GM18858 (cell line): ENCODE results near the gene MAPK8IP1.

ENCODE experiments used
- ATAC-seq: cut with Tn5 transposase; IDR thresholded peaks from one replicate; pipeline ENCODE4 v1.9.1; 2021; ENCODE audit not compliant: unreplicated experiment

The MAPK8IP1 gene

DNA sequence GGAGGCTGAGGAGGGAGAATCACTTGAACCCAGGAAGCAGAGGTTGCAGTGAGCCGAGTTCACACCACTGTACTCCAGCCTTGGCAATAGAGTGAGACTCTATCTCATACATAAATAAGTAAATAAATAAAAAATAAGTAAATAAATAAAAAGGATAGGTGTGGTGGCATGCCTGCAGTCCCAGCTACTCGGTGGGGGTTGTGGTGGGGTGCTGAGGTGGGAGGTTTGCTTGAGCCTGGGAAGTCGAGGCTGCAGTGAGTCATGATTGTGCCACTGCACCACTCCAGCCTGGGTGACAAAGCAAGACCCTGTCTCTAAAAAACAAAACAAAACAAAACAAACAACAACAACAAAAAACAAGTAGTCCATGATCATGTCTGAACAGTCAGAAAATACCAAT, 40.1 kb downstream of the MAPK8IP1 start:
- ATAC-seq = no peak

DNA sequence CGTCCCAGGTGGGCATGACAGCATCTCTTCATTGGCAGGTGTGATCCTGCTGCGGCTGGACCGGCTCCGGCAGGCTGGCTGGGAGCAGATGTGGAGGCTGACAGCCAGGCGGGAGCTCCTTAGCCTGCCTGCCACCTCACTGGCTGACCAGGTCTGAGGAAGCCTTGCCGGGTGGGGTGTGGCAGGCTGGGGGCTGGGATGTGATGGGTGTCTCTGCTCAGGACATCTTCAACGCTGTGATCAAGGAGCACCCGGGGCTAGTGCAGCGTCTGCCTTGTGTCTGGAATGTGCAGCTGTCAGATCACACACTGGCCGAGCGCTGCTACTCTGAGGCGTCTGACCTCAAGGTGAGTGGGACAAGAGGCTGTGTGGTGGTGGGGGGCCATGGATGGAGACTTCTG, 40.5 kb downstream of the MAPK8IP1 start:
- ATAC-seq = no peak

DNA sequence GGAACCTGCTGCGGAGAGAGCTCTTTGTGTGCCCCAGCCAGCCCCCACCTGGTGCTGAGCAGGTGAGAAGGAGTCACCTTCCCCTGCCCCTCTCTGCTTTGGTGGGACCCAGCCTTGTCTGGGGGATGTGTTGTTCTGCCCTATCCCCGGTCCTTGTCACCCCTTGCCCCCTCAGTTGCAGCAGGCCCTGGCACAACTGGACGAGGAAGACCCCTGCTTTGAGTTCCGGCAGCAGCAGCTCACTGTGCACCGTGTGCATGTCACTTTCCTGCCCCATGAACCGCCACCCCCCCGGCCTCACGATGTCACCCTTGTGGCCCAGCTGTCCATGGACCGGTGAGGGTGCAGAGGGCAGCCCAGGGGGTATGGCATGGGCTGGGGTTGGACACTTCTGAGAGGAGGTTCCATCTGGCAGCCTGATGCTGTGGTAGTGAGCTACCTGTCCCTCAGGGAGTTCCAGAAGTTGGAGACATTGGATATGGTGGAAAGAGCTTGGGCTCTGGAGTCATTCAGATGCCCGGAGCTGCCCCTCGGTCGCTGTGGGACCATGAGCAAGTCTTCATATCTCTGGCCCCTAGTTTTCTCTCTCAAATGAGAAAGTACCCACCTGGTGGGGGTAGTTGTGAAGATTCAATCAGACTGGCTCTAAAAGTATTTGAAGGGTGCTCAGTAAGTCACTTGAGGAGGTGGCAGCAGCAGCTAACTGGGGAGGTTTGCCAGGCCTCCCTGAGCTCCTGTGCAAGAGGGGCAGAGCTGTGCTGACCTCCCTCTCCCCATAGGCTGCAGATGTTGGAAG, 41.3 kb downstream of the MAPK8IP1 start:
- no peak for ATAC-seq

DNA sequence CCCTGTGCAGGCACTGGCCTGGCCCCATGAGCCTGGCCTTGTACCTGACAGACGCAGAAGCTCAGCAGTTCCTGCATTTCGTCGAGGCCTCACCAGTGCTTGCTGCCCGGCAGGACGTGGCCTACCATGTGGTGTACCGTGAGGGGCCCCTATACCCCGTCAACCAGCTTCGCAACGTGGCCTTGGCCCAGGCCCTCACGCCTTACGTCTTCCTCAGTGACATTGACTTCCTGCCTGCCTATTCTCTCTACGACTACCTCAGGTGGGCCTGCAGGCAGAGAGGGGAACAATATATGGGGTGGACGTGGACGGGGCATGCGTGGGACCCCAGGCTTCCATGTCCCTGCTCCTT, 41.9 kb downstream of the MAPK8IP1 start:
- no peak for ATAC-seq

DNA sequence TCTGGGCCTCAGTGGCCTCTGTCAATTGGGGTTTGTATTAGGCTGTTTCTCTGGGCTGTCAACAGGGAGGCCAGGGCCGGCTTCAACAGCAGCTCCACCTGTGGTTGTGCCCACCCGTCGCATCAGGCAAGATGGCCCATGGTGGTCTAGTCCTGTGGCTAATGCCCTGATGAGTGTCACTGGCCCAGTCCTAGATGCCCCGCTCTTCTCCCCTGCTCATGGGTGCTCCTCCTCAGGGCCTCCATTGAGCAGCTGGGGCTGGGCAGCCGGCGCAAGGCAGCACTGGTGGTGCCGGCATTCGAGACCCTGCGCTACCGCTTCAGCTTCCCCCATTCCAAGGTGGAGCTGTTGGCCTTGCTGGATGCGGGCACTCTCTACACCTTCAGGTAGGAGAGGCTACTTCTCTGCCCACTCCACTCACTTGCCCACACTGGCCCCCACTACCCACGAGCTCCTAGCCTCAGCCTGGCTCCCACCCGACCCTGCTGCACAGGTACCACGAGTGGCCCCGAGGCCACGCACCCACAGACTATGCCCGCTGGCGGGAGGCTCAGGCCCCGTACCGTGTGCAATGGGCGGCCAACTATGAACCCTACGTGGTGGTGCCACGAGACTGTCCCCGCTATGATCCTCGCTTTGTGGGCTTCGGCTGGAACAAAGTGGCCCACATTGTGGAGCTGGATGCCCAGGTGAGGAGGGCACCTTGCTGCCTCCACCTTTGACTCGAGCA, 42.4 kb downstream of the MAPK8IP1 start:
- ATAC-seq = no peak

DNA sequence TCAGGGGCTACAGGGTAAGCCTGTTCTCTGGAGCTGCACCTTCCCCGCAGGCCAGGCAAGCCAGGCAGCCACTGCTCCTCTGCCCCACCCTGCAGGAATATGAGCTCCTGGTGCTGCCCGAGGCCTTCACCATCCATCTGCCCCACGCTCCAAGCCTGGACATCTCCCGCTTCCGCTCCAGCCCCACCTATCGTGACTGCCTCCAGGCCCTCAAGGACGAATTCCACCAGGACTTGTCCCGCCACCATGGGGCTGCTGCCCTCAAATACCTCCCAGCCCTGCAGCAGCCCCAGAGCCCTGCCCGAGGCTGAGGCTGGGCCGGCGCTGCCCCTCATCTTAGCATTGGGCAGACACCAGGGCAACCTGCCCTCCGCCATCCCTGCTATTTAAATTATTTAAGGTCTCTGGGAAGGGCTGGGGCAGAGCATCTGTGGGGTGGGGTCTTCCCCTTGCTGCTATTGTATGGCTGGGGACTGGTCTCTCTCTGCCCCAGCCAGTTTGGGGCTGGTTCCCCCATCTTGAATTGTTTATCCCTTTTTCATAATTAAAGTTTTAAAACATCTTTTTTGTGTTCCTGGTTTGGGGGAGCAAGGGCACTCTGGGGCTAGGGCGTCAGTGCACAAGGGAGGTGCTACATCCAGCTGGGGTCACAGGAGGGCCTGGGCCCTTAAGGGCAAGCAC, 43.2 kb downstream of the MAPK8IP1 start:
- no peak for ATAC-seq

DNA sequence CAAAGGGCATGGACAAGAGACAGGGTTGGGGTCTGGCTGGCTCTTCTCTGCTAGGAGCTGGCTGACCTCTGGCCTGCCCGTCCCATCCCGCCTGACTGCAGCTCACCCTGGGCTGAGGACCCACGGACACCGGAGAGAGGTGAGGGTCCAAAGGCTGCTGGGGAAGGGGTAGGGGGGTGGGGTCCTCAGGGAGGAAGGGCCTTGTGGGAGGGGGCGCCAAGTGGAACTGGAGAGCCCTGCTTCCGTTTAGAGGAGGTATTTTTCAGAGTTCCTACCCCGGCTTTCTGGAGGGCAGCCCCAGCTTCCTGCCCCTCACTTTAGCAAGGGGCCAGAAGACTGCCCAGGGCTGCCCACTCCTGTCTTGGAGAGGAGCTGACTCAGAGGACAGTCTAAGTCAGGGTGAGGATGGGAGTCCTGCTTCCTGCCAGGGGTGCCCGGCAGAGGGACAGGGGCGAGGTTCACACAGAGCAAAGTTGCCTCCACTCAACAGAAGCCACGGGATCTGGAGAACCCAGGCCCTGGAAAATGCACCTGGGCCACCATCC, 44.1 kb downstream of the MAPK8IP1 start:
- ATAC-seq = peak; percentile 12

DNA sequence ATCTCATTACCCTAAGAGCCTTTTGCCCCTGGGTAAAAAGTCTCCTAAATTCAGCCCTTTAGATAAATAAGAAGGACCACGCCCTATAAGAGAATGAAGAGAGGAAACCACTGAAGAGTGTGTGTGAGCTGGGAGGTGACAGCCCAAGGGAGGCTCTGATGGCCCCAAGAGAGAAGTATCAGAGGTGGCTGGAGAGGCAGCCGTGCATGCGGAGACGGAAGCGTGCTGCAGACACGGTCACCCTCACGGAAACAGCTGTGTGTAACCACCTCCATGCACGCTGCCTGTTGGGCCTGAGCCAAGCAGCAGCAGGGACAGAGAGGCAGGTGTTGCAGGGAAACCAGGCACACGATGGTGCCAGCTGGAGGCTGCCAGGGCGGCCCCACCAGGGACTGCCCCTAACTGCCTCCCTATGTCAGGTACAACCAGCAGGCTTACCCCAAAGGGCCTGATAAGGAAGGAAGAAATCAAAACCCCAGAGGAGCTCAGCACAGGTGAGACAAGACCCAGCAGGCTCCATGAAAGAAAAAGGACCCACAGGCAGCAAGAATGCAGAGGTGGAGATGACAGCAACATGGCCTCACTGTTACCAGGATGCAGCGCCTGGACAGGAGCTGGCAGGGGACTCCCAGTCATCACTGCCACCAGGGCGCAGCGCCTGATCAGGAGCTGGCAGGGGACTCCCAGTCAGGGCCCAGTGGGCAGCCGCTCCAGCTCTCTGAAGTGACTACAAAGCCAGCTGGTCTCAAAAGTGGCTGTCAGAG, 44.8 kb downstream of the MAPK8IP1 start:
- peak; percentile 90 for ATAC-seq

DNA sequence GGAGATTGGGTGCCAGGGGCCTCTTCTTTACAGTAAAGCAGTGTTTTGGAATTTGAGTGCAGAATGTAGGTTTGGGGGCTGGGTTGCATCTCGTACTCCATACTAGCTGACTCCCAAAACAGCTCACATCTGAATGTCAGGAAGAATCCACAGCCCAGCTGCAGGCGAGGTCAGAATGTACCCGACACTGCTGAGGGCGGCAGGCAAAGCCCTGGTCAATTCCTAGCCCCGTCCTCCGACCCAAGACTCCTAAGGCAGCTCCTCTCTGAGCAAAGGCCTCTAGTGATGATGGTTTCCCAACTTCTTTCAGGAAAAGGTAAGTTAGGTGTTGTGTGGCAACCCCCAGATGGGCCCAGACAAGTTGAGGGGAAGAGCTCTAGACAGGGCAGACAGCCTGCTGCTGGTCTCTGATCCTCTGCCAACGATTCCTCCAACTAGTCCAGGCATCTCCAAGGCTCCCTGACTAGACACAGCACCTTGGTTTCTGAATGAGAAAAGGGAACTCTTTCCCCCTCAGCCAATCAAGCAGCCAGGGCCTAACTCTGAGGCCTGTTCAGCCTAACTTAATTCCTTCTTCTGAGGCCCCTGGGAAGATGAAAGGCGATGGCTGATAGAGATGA, 45.6 kb downstream of the MAPK8IP1 start:
- ATAC-seq = no peak

DNA sequence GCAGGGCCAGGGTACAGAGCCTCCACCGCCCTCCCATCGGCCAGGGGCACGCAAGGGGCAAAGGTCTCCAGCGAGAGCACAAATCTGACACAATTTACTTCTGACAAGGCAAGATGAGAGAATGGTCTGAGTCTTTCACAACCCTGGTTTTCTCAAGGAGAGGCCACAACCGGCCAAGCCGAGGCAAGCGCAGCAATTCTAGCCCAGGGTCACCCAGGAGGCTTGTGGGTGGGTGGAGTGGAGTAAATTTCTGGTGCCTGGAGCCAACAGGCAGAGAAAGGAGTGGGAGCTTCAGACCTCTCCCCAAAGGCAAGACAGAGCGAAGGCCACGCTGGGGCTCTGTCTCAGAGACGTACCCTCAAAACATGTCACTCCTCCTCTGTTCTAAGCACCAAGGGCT, 46.3 kb downstream of the MAPK8IP1 start:
- no peak for ATAC-seq

DNA sequence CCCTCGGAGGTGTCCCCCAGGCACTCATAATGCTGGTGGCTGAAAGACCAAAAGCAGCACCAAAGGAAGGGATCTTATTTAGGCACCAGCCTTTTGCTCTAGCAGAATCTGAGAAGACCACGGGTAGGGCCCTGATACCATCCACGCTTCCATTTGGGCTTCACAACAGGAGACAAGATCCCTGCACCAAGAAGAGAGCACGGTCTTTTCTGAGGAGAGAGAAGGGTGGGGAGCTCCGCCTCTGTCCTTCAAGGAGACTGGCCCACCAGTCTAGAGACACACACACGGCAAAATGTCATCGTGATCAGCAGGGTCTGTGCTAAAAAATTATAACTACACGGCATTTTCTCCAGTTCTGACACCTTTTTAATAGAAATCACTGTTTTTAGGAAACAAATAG, 46.8 kb downstream of the MAPK8IP1 start:
- no peak for ATAC-seq

DNA sequence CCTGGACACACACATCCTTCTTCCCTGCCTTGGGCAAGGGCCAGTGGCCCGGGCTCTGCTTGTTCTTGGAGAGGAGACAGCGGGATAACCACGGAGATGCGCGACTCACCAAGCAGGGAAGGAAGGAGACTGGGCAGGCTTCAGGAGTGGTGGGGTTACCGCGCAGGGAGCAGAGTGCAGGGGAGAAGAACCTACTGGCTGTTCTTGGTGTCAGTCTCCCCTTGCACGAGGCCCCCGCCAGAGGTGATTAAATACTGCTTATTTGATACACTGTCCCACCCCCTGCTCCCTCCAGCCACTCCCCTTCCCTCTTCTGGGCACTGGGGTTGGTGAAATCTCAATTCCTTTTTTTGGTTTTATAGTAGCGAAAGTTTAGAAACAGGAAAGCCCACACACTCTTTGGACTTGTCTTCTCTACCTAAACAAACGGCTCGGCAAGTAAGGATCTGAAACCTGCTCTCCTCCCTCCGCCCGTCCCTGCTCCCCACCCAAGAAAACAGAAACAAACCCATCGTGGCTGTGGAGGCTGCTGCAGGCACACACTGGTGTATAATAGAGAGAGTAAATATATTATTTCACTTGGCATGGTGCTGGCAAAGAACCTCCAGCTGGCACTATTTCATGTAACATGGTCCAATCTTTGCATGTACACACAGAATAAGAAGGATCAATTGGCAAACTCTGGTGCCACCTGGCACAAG, 47.8 kb downstream of the MAPK8IP1 start:
- ATAC-seq = no peak

DNA sequence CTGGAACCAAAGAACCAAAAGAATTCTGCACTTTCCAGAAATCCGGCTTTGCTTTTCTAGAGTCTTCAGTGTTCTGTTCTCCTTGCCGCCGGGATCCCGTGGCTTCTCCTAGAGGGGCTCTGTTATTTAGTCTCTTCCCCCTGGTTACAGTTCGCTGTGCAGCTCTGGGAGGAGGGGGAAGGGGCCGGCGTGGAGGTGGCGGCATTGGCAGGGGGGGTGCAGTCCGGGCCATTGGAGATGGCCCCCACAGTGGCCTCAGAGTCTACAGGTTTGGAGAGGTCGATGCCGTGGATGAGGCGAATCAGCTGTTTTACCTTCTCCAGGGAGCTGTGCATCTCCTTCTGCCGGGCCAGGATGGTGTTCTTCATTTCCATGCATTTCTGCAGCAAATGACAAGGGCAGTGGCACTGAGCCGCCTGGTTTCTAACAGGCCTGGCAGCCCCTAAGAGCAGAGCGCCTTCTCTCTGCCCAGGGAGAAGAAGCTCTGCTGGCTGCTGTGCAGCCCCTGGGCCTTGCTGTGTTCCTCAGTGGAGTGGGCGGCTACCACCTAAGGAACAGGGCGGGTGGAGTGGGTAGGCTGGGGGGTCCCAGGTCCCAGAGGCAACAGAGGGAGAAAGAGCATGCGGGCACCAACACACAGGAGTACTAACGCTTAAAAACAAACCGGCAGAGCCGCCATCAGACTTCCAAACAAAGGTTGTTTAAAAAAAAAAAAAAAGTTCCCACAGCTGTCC, 48.6 kb downstream of the MAPK8IP1 start:
- no peak for ATAC-seq

DNA sequence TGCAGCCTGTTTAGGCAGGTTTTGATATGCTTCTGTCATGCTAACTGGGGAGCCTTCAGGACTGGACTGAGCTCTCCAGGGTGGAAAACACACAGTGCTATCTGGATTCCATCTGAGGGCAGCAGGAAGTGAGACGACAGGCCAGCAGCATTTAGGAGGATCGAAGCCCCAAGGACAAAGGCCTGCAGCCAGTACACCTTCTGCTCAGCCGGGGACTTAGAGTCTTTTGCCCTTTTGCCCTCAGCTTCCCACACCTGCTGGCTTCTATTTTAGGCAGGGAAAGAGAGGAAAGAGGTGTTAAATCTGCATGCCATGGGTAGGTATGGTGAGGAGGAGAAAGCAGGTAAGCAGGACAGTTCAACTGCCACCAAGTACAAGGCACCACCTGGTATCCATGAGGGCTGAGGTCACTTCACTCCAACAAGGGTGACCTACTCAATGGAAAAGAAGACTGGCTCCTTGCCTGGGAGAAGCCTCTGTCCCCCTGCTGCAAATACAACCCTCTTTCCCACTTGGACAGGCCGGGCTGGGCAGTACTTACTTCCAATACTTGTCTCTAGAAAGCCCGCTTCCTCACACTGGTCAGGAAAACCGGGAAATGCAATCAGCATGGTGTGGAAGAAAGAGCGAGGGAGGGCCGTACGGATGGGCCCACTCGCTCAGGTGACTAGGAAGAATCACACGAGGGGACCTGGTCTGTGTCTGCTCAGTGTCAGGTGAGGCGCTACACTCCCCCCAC, 49.3 kb downstream of the MAPK8IP1 start:
- ATAC-seq = no peak

DNA sequence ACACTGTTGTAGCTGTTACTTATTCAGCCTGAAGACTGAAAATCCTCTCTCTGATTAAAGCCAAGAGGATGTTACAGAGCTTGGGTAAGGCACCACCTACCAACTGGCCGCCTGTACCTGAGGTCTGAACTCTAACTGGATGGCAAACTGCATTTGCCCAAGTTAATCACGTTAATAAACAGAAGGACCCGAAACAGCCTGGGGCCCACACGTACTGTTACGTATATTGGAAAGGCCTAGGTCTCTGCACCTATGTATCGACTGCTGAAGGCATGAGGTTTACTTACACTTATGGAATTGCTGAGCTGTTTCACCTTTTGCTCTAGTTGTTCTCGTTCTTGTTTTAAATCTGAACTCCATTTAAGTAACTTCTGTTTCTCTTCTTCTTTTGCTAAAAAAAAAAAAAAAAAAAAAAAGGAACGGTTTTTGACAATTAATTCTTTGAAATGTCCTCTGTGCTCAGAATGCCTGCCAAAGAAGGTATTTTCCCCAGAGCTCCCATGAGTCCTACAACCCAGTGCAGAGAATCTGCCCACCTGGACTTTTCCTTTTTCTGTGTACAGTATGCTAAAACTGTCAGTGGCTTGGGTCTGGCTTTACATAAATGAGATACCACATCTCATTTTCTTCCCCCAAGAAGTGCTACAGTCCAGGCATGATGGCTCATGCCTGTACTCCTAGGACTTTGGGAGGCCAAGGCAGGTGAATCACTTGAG, 50.1 kb downstream of the MAPK8IP1 start:
- ATAC-seq = no peak

DNA sequence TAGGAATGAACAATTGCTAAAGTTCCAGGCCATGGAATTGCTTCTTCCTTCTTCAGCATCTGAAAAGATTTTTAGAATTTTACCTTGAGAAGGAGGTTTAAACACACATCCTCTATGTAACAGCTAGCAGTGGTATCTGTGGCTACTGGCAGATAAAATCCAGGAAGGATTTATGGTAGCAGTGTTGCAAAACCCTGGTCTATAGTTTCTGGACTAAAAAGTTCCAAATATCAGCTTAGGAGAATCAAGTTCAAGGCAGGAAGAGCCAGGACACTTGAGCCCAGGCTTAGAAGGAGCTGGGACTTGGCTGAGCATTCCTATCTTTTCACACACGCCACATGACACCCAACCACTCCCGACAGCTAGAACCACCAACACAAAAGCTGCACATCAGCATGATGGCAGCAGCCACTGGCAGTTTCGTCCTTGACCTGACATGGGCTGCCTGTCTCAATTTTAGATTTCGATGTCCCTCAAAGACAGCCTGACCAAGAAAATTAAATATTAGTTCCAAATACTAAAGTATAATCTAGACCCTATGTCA, 51.1 kb downstream of the MAPK8IP1 start:
- ATAC-seq = no peak

DNA sequence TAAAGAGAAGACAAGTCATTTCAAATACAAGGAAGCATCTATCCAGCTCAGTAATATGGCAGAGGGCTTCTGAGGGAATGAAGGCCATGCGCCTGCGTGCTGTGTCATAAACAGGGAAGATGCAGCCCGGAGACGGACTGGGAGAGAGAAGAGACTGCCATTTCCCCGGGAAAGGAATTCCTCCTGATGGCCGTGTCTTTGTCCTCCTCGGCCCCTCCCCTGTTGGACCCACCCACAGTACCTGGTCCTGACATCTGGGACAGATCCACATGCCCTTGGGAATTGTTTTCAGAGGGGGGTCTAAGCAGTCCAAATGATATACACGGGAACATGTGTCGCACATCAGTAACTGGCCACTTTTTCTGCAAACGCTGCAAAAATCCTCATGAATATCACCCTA, 52.5 kb downstream of the MAPK8IP1 start:
- ATAC-seq = no peak

DNA sequence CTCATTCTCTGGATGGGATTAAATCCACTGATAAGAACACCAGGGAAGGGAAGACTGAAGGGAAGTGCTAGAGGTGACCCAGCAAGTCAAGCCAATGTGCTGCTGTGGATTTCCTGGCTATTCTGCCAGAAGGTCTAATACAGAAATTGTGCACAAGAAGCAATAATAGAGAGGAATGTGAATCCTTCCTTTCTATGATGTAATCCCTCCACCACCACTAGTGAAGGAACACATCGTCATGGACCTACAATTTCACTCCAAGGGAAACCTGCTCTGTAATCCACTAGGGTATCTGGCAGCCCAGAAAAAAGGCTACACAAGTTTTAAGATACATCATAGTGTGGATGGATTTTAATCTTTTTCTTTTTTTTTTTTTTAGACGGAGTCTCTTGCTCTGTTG, 54.4 kb downstream of the MAPK8IP1 start:
- ATAC-seq = no peak
